Fibroblast of the aortic adventitia (primary cell): ENCODE results near the gene MBOAT2. TPM values are rescaled to one million over a fixed set of nuclear protein-coding genes. Genes with fewer than 3 reads are reported as not detected.
A peak's percentile ranks its signal among the peaks of the same experiment; 100 is the strongest.

Experiments used
- DNase-seq: peaks from one replicate; pipeline ENCODE4 v3.0.0-alpha.2; 2010; ENCODE audit warnings: low read depth
- H3K4me3 ChIP-seq: 2 replicates; pipeline ENCODE4 v1.5.1; 2011; ENCODE audit warnings: low read depth, mild to moderate bottlenecking, control low read depth, low read length, moderate library complexity
- CTCF ChIP-seq: IDR thresholded peaks from 2 replicates; pipeline ENCODE4 v1.5.1; 2011; ENCODE audit warnings: mild to moderate bottlenecking, low read length, control low read depth, inconsistent platforms; ENCODE audit not compliant: insufficient read depth
- total RNA-seq: library from RNA; depleted of rRNA; stranded (reverse); fragments of >200 nt; gene quantifications from 2 replicates; pipeline ENCODE4 v1.2.3, GENCODE V29; 2012; ENCODE audit warnings: low replicate concordance

The MBOAT2 gene
- total RNA-seq, 1 donor, result 37.1 TPM

- DNase-seq, result no peak
- H3K4me3 ChIP-seq, result no peak overlapping the region
- TF ChIP-seq CTCF, result no peak
These were observed 17.0 kb downstream of the MBOAT2 start for GRCh38 chr2:8986327-8986976.

DNA sequence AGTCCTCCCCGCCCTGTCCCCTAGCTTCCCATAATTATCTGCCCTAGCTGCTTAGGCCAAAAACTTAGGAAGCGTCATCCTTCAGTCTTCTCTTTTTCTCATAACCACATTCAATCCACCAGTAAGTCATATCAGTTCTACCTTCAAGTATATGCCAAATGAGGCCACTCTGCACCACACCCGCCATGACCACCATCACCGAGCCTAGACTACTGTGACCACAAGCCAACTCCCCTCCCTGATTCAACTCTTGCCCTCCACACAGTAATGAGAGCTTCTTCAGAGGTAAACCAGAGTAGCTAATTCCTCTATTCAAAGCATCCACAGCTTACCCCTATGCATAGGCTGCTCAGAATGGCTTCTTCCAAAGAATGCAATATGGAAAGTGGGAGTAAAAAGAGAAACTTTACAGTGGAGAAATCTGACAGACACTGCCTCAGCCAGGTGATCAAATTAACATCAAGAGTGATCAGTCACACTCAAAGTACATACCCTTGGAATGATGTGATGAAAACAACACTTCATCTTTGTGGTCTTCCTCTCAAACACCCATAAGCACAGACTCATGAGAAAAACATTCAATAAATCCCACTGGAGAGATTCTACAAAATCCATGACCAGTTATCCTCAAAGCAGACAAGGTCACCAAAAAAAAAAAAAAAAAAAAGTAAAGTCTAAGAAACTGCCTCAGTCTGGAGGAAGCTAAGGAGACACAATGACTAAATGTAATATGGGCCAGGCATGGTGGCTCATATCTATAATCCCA is 17.7 kb downstream of the MBOAT2 start:
- H3K4me3 ChIP-seq, result no peak overlapping the region
- peak; percentile 35 for DNase-seq
- TF ChIP-seq CTCF, result no peak

- peak overlapping the region; percentile 20 for H3K4me3 ChIP-seq
- DNase-seq, result peak; percentile 21
- no peak for TF ChIP-seq CTCF
These were observed 18.6 kb downstream of the MBOAT2 start for GRCh38 chr2:8984855-8985254.

GRCh38 chr2:8984157-8984556 is 19.3 kb downstream of the MBOAT2 start:
- H3K4me3 ChIP-seq, result no peak overlapping the region
- TF ChIP-seq CTCF, result no peak
- DNase-seq, result peak; percentile 15

DNA sequence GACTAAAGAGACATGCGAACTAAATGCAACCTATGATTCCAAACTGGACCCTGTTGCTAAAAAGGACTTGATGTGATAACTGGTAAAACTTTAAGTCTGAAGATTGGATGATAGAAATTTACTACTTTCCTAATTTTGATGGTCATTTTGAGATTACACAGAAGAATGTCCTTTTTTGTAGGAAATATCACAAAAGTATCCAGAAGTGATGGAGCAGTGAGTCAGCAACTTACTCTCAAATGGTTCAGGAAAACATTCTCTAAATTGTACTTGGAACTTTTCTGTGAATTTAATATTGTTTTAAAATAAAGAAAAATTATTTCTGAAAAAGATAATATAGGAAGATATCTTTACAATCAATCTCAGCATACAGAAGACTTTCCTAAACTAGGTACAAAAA is 19.9 kb downstream of the MBOAT2 start:
- DNase-seq, result peak; percentile 51
- no peak overlapping the region for H3K4me3 ChIP-seq
- TF ChIP-seq CTCF, result no peak

GRCh38 chr2:8981876-8982275 is 21.6 kb downstream of the MBOAT2 start:
- TF ChIP-seq CTCF, result no peak
- no peak overlapping the region for H3K4me3 ChIP-seq
- DNase-seq, result no peak

DNA sequence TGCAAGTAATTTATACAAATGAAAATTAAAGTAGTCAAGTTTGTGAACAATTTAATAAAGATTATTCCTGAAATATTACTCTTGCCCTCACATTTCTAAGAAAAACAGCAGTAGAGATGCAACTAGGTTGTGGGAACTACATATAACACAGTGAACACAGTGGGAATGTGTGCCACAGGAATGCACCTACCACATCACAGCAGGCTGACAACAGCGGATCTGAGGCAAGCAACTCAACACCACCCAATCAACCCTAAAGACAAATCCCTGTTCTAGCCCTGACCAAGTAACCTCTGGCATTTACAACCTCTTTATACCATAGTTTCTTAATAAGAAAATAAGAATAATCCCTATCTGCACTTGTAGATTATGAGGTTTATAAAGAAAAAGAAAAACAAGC is 23.4 kb downstream of the MBOAT2 start:
- TF ChIP-seq CTCF, result no peak
- no peak overlapping the region for H3K4me3 ChIP-seq
- DNase-seq, result no peak
